ENCODE data around the gene CALD1. TPM values are rescaled to one million over a fixed set of nuclear protein-coding genes. Genes with fewer than 3 reads are reported as not detected.

Gene CALD1
- total RNA-seq, 1 experiment from 2014 or later: 107 TPM

DNA sequence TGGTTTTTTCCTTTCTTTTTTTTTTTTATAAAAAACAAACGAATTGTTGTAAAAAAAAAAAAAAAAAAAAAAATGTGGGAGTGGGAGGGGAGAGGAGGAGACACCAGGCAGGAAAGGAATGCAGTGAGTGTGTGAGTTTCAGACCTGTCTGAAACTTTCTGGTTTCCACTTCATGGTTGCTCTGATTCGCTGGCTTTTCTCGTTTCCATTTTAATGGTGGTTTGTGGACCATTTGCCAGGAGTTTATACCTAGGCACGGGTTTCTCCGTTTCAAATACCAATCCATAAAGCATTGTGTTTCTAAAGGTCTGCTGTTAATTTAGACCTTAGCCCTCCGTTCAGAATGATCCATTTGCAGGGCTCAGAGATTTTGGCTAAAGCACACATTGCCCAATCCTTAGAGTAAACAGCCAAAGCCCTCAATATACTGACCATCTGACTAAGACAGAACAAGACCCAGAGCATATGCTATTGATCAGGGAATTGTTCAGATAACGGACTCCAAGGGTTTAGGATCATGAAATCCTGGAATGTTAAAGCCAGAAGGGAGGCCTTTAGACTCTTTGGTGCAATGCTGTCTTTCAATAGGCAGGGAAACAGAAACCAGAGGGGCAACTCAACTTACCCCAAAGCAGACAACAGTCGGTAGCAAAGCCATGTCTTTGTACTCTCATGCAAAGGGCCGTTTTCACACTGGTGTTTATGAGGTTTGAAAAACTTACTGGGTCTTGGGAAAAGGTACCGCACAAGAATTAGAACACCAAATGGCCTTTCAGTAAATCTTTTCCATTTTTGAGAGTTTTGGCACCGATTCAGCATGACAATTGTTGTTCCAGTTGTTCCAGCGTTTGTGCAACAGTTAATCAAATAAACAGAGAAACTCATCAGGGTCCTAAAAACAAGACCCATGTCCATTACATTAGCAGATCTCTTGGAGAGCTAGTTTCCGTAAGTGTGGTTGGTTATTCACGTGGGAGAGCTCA is 112.6 kb downstream of the CALD1 start:
- Histone ChIP-seq H2AFZ (ENCODE audit: low read length) (no peak overlapping the region), H2BK20ac (ENCODE audit: low read depth, low read length, poor library complexity, severe bottlenecking) (no peak overlapping the region), H3K4me1 (ENCODE audit: insufficient read depth, low read length) (peaks cover 10% of the 10 kb centered on the region), H3K56ac (ENCODE audit: insufficient read length, low read depth, low read length) (no peak overlapping the region), H4K20me1 (ENCODE audit: control insufficient read depth, insufficient read depth, insufficient read length) (no peaks in the 10 kb centered on the region), H2BK15ac (ENCODE audit: low read depth, low read length) (no peak overlapping the region), H3K23ac (ENCODE audit: insufficient read length, low read depth, low read length) (no peak overlapping the region), H3K9ac (ENCODE audit: extremely low read depth, insufficient read length, low read length) (peak overlapping the region; percentile 71), H3K27me3 (ENCODE audit: insufficient read depth, low read length) (no peaks in the 10 kb centered on the region), H3K4ac (ENCODE audit: low read depth, low read length) (no peak overlapping the region), H4K8ac (replicated peaks; ENCODE audit: insufficient read length, low read depth, low read length) (no peak overlapping the region), H3K18ac (ENCODE audit: insufficient read length, low read depth, low read length) (no peak overlapping the region), H2BK5ac (ENCODE audit: insufficient read length, low read length) (no peak overlapping the region), H4K5ac (ENCODE audit: insufficient read length, low read depth, low read length) (peak overlapping the region; percentile 2), H3K14ac (ENCODE audit: insufficient read depth, low read length) (peak overlapping the region; percentile 87; the same call in 1 of the 2 replicates), H3K27ac (ENCODE audit: insufficient read length, low read depth, low read length) (peak overlapping the region; percentile 13), H3K79me2 (ENCODE audit: insufficient read depth, low read length) (peaks cover 2% of the 10 kb centered on the region; the same call in 1 of the 2 replicates), H3K23me2 (ENCODE audit: insufficient read length, low read depth, low read length, poor library complexity, severe bottlenecking) (peaks cover 10% of the 10 kb centered on the region), H2AK5ac (ENCODE audit: insufficient read length, low read length) (no peak overlapping the region), H2BK120ac (ENCODE audit: low read depth, low read length, poor library complexity, severe bottlenecking) (no peak overlapping the region), H4K91ac (ENCODE audit: insufficient read length, low read depth, low read length) (no peak overlapping the region), H3K9me3 (ENCODE audit: control insufficient read depth, low read depth, low read length) (no peaks in the 10 kb centered on the region), H2BK12ac (ENCODE audit: insufficient read length, low read depth, low read length) (no peak overlapping the region), H3K4me2 (ENCODE audit: insufficient read depth, insufficient read length, low read length) (peak overlapping the region; percentile 75), H3T11ph (ENCODE audit: low read length) (no peak overlapping the region), H3K79me1 (ENCODE audit: insufficient read depth, low read depth, low read length, poor library complexity, severe bottlenecking) (peaks cover 2% of the 10 kb centered on the region)
- peaks cover 19% of the 10 kb centered on the region in 2 experiments for H3K9me3 Mint-ChIP-seq
- no peaks in the 10 kb centered on the region for H3K27me3 Mint-ChIP-seq (ENCODE audit: low read depth)
- H3K27ac Mint-ChIP-seq: peak overlapping the region; percentile 15 to 97 (median 96); a peak in 5 of 7 replicates
- H3K4me1 Mint-ChIP-seq: peaks cover 39 to 43% of the 10 kb centered on the region in 2 experiments
- DNase-seq: no peak
- H3K4me3 Mint-ChIP-seq: peak overlapping the region; percentile 88 to 90
- peaks cover 24 to 29% (median 26%) of the 10 kb centered on the region in 3 experiments for H3K36me3 Mint-ChIP-seq (ENCODE audit: insufficient read depth in 1 of 3, low read depth in 3 of 3)
- WGBS (ENCODE audit: extremely low coverage, insufficient read length, low lambda C conversion rate): no CpG with 5 or more reads among the region's 14 CpGs
- TF ChIP-seq, protein P1, sequence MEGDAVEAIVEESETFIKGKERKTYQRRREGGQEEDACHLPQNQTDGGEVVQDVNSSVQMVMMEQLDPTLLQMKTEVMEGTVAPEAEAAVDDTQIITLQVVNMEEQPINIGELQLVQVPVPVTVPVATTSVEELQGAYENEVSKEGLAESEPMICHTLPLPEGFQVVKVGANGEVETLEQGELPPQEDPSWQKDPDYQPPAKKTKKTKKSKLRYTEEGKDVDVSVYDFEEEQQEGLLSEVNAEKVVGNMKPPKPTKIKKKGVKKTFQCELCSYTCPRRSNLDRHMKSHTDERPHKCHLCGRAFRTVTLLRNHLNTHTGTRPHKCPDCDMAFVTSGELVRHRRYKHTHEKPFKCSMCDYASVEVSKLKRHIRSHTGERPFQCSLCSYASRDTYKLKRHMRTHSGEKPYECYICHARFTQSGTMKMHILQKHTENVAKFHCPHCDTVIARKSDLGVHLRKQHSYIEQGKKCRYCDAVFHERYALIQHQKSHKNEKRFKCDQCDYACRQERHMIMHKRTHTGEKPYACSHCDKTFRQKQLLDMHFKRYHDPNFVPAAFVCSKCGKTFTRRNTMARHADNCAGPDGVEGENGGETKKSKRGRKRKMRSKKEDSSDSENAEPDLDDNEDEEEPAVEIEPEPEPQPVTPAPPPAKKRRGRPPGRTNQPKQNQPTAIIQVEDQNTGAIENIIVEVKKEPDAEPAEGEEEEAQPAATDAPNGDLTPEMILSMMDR (conservative IDR thresholded peaks at IDR 0.05): no peak

Data from H9 (cell line).